Bronchial epithelial cell (primary cell): ENCODE measurements around the gene EML6. TPM values are rescaled to one million over a fixed set of nuclear protein-coding genes. Genes with fewer than 3 reads are reported as not detected.

Experiments
- DNase-seq: peaks from one replicate; pipeline ENCODE4 v3.0.0-alpha.2; 2010; ENCODE audit warnings: low read depth
- FAIRE-seq: peaks from 2 replicates; lab custom pipeline; 2011; peaks lifted over from hg19 to GRCh38; lab: Jason Lieb, UNC
- H3K27me3 ChIP-seq: 2 replicates; pipeline ENCODE4 v1.5.1; 2011; ENCODE audit warnings: low read length; ENCODE audit not compliant: control insufficient read depth, insufficient read depth
- H3K36me3 ChIP-seq: 2 replicates; pipeline ENCODE4 v1.5.1; 2011; ENCODE audit warnings: low read length; ENCODE audit not compliant: control insufficient read depth, insufficient read depth
- H3K4me3 ChIP-seq: 2 replicates; pipeline ENCODE4 v1.5.1; 2011; ENCODE audit warnings: mild to moderate bottlenecking, low read depth, low read length, control low read depth
- CTCF ChIP-seq: IDR thresholded peaks from 2 replicates; pipeline ENCODE4 v1.5.1; 2011; ENCODE audit warnings: mild to moderate bottlenecking, moderate library complexity, low read length, control low read depth, inconsistent platforms; ENCODE audit not compliant: insufficient read depth, severe bottlenecking
- total RNA-seq: library from RNA; depleted of rRNA; stranded (reverse); fragments of >200 nt; gene quantifications from 2 replicates; pipeline ENCODE4 v1.2.1, GENCODE V29; 2014

Gene EML6
- total RNA-seq, 1 donor from 2014 or later, result 0.53 TPM

GRCh38 chr2:54741250-54741649 is 17.8 kb downstream of the EML6 start:
- no peak for TF ChIP-seq CTCF
- DNase-seq (peak; percentile 32), FAIRE-seq (no peak)
- Histone ChIP-seq H3K4me3 (no peak overlapping the region), H3K27me3 (peaks cover 1% of the 10 kb centered on the region), H3K36me3 (no peaks in the 10 kb centered on the region)

GRCh38 chr2:54750040-54750439 is 26.6 kb downstream of the EML6 start:
- Histone ChIP-seq H3K4me3 (no peak overlapping the region), H3K36me3 (no peaks in the 10 kb centered on the region), H3K27me3 (no peaks in the 10 kb centered on the region)
- FAIRE-seq (no peak), DNase-seq (no peak)
- no peak for TF ChIP-seq CTCF

GRCh38 chr2:54752439-54752838 is 29.0 kb downstream of the EML6 start:
- H3K36me3 ChIP-seq, result no peaks in the 10 kb centered on the region
- no peak overlapping the region for H3K4me3 ChIP-seq
- TF ChIP-seq CTCF, result no peak
- DNase-seq, result no peak
- FAIRE-seq, result no peak
- H3K27me3 ChIP-seq, result no peaks in the 10 kb centered on the region

- no peak for TF ChIP-seq CTCF
- Histone ChIP-seq H3K27me3 (no peaks in the 10 kb centered on the region), H3K36me3 (no peaks in the 10 kb centered on the region), H3K4me3 (no peak overlapping the region)
- DNase-seq (no peak), FAIRE-seq (no peak)
These were observed 32.3 kb downstream of the EML6 start for GRCh38 chr2:54755641-54756326.

GRCh38 chr2:54757500-54757899 is 34.0 kb downstream of the EML6 start:
- Histone ChIP-seq H3K4me3 (no peak overlapping the region), H3K36me3 (no peaks in the 10 kb centered on the region), H3K27me3 (no peaks in the 10 kb centered on the region)
- DNase-seq (peak; percentile 56), FAIRE-seq (no peak)
- no peak for TF ChIP-seq CTCF

- DNase-seq (peak; percentile 31), FAIRE-seq (no peak)
- Histone ChIP-seq H3K36me3 (no peaks in the 10 kb centered on the region), H3K4me3 (no peak overlapping the region), H3K27me3 (no peaks in the 10 kb centered on the region)
- no peak for TF ChIP-seq CTCF
These were observed 35.5 kb downstream of the EML6 start for GRCh38 chr2:54758951-54759350.
